Heart left ventricle (tissue), 13 donors: ENCODE measurements around the gene EVX2.

ENCODE experiments used
- CTCF ChIP-seq, 12 donors: fragments of 200-600 bp; sonication (generic) in 4 of 12; IDR thresholded peaks; one replicate each; pipeline versions ENCODE4 v1.5.0 to v1.8.0; 2018 to 2022; ENCODE audit warnings: antibody characterized with exemption in 12 of 12, mild to moderate bottlenecking in 5 of 12
- POLR2A ChIP-seq, 2 donors: fragments of 450-650 bp; IDR thresholded peaks; one replicate each; pipeline ENCODE4 v1.6.1; 2017; ENCODE audit warnings: antibody characterized with exemption in 2 of 2, mild to moderate bottlenecking in 2 of 2, moderate library complexity in 2 of 2
- donor health status: ischemic (EF 13 %, LVEDD 7.1; RV severe dilation, severe dysfunction).
- donor health status: DM: no; HTN: yes; CAD: no.
- donor health status: DM: no; HTN: no; CAD: no.
- donor health status: ischemic (EF 25% LVEDD 6.9; RV normal size, moderate dysfunction).
- donor health status: ischemic (EF 25% LVEDD 5.7; RV mildly dilated, moderate dysfunction).
- donor health status: ischemic (EF 35%, LVEDD 5.7; RV mildly dilated, moderate dysfunction).
- donor health status: nonischemic (EF 11% LVEDD 7.7; RV severe dilation, severe dysfunction).
- donor health status: DM: yes; HTN: yes; CAD: no.
- donor health status: PGD.
- donor health status: ischemic (EF 29% LVEDD 5.4; RV normal size, mild dysfunction).
- donor health status: nonischemic (EF 23%, LVEDD 6.1; RV moderate dilation, normal function).

- TF ChIP-seq CTCF (IDR thresholded peaks at IDR 0.05) (no peak), POLR2A (IDR thresholded peaks at IDR 0.05) (no peak)
These were observed 47.4 kb upstream of the EVX2 start for GRCh38 chr2:176130957-176131847.
